LoVo (cell line): Measurements from ENCODE around the gene SP2.
A peak's percentile ranks its signal among the peaks of the same experiment; 100 is the strongest.

Source experiments
- DNase-seq: peaks from one replicate; pipeline ENCODE4 v3.0.0-alpha.2; 2016; ENCODE audit warnings: low spot score

SP2 gene

GRCh38 chr17:47973541-47973940, 77.5 kb downstream of the SP2 start:
- DNase-seq = peak; percentile 46

- DNase-seq = no peak
Measured at GRCh38 chr17:47975189-47975822, 79.3 kb downstream of the SP2 start.

GRCh38 chr17:47975823-47976205, 79.8 kb downstream of the SP2 start:
- no peak for DNase-seq

DNA sequence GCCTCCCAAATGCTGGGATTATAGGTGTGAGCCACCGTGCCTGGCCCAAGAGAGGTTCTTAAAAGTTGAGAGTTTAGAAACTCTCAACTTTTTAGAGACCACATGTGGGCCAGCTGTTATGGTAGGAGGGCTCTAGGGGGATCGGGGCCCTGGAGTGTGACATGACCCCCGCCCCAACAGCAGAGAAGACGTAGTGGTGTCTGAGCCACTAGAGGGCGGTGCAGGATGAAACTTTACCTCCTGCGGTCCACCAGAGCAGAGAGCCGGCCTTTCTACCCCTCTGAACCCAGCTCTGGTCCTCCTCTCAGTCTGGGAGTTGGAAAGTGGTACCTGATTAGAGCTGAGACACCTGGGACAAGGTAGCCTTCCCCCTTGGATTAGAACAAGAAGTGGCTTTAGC, 82.3 kb downstream of the SP2 start:
- peak; percentile 25 for DNase-seq
